Fibroblast of mammary gland (primary cell): ENCODE results near the gene SPAAR.
"Not testable (repeated sequence)": the region's sequence is repeated elsewhere in the genome, so short reads cannot be mapped to it uniquely, and the experiment has no call there.

ENCODE experiments used
- DNase-seq: peaks from one replicate; pipeline ENCODE4 v3.0.0-alpha.2; 2010; ENCODE audit warnings: low read depth
- H3K4me3 ChIP-seq: 2 replicates; pipeline ENCODE4 v1.5.1; 2011; ENCODE audit warnings: low read depth, mild to moderate bottlenecking, low read length, moderate library complexity; ENCODE audit not compliant: control insufficient read depth
- CTCF ChIP-seq: conservative IDR thresholded peaks from 2 replicates; pipeline ENCODE4 v1.5.1; 2011; ENCODE audit warnings: low read depth, low read length, inconsistent platforms; ENCODE audit not compliant: control insufficient read depth, insufficient read depth

Gene SPAAR

GRCh38 chr9:35882263-35882848 lies 26.9 kb upstream of the SPAAR start:
- peak; percentile 99 for TF ChIP-seq CTCF
- H3K4me3 ChIP-seq = no peak overlapping the region
- peak; percentile 78 for DNase-seq

GRCh38 chr9:35882996-35883395 lies 26.3 kb upstream of the SPAAR start:
- no peak for TF ChIP-seq CTCF
- H3K4me3 ChIP-seq = no peak overlapping the region
- peak; percentile 44 for DNase-seq

GRCh38 chr9:35884908-35885307 lies 24.4 kb upstream of the SPAAR start:
- not testable (repeated sequence) for H3K4me3 ChIP-seq, DNase-seq

- no peak for TF ChIP-seq CTCF
- H3K4me3 ChIP-seq = no peak overlapping the region
- DNase-seq = no peak
Measured at GRCh38 chr9:35891646-35892045, 17.6 kb upstream of the SPAAR start.

- TF ChIP-seq CTCF = no peak
- H3K4me3 ChIP-seq = no peak overlapping the region
- DNase-seq = no peak
Measured at GRCh38 chr9:35892051-35892450, 17.2 kb upstream of the SPAAR start.

GRCh38 chr9:35896570-35896969 lies 12.7 kb upstream of the SPAAR start:
- no peak overlapping the region for H3K4me3 ChIP-seq
- no peak for DNase-seq
- TF ChIP-seq CTCF = no peak

GRCh38 chr9:35897376-35898099 lies 11.8 kb upstream of the SPAAR start:
- not testable (repeated sequence) for DNase-seq, H3K4me3 ChIP-seq

GRCh38 chr9:35898337-35898736 lies 11.0 kb upstream of the SPAAR start:
- no peak for TF ChIP-seq CTCF
- H3K4me3 ChIP-seq = no peak overlapping the region
- DNase-seq = no peak
